ENCODE data around the gene SLC66A2.

- TF ChIP-seq, protein P1, sequence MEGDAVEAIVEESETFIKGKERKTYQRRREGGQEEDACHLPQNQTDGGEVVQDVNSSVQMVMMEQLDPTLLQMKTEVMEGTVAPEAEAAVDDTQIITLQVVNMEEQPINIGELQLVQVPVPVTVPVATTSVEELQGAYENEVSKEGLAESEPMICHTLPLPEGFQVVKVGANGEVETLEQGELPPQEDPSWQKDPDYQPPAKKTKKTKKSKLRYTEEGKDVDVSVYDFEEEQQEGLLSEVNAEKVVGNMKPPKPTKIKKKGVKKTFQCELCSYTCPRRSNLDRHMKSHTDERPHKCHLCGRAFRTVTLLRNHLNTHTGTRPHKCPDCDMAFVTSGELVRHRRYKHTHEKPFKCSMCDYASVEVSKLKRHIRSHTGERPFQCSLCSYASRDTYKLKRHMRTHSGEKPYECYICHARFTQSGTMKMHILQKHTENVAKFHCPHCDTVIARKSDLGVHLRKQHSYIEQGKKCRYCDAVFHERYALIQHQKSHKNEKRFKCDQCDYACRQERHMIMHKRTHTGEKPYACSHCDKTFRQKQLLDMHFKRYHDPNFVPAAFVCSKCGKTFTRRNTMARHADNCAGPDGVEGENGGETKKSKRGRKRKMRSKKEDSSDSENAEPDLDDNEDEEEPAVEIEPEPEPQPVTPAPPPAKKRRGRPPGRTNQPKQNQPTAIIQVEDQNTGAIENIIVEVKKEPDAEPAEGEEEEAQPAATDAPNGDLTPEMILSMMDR (conservative IDR thresholded peaks at IDR 0.05; ENCODE audit: low read length): no peak
- TF ChIP-seq EZH2phosphoT487 (IDR thresholded peaks at IDR 0.05; ENCODE audit: borderline replicate concordance): no peak
These were observed 23.6 kb downstream of the SLC66A2 start for GRCh38 chr18:79927607-79928562.
